Lower leg skin (tissue), 3 donors: ENCODE data around the gene CTNNA2.

Experiments
- POLR2A ChIP-seq, 2 donors: fragments of 450-650 bp; IDR thresholded peaks; one replicate each; pipeline ENCODE4 v1.6.1; 2016 to 2017; ENCODE audit warnings: antibody characterized with exemption in 2 of 2, mild to moderate bottlenecking in 1 of 2, moderate library complexity in 1 of 2
- TF ChIP-seq, protein P1 (sequence below), 3 donors: fragments of 450-650 bp; IDR thresholded peaks; one replicate each; pipeline ENCODE4 v1.5.1; 2016; ENCODE audit warnings: antibody characterized with exemption in 3 of 3, mild to moderate bottlenecking in 3 of 3, moderate library complexity in 2 of 3

- TF ChIP-seq, protein P1, sequence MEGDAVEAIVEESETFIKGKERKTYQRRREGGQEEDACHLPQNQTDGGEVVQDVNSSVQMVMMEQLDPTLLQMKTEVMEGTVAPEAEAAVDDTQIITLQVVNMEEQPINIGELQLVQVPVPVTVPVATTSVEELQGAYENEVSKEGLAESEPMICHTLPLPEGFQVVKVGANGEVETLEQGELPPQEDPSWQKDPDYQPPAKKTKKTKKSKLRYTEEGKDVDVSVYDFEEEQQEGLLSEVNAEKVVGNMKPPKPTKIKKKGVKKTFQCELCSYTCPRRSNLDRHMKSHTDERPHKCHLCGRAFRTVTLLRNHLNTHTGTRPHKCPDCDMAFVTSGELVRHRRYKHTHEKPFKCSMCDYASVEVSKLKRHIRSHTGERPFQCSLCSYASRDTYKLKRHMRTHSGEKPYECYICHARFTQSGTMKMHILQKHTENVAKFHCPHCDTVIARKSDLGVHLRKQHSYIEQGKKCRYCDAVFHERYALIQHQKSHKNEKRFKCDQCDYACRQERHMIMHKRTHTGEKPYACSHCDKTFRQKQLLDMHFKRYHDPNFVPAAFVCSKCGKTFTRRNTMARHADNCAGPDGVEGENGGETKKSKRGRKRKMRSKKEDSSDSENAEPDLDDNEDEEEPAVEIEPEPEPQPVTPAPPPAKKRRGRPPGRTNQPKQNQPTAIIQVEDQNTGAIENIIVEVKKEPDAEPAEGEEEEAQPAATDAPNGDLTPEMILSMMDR (IDR thresholded peaks at IDR 0.05): no peak
- TF ChIP-seq POLR2A (IDR thresholded peaks at IDR 0.05): no peak
Measured at GRCh38 chr2:79929624-79930023, 416.8 kb downstream of the CTNNA2 start.
